H1 (cell line): ENCODE results near the gene ARHGAP26. TPM values are rescaled to one million over a fixed set of nuclear protein-coding genes. Genes with fewer than 3 reads are reported as not detected.

Source experiments
- BACH1 ChIP-seq: IDR thresholded peaks from 2 replicates; pipeline ENCODE4 v1.6.1; 2012; ENCODE audit warnings: low read length, improper control_type of control experiment
- CTBP2 ChIP-seq: IDR thresholded peaks from 2 replicates; pipeline ENCODE4 v1.7.0; 2011; ENCODE audit warnings: borderline replicate concordance, mild to moderate bottlenecking, moderate library complexity, mixed read lengths, low read length; ENCODE audit not compliant: insufficient read depth, insufficient read length
- polyA plus RNA-seq, 7 experiments: library from polyadenylated mRNA; depleted of rRNA in 3 of 7; stranded (reverse) in 5 of 7; unstranded in 2 of 7; fragments of >200 nt in 5 of 7; fragments of 200-250 nt in 2 of 7; gene quantifications; 1 replicate in 5 of 7; 2 replicates in 1 of 7; 4 replicates in 1 of 7; pipeline versions ENCODE4 v1.2.1 to v1.2.3, GENCODE V29; 2011 to 2013; ENCODE audit warnings: missing spikeins in 2 of 7, mixed read lengths in 2 of 7
- total RNA-seq: library from RNA; stranded (reverse); fragmentation: NEBNext Ultra II Directional; extraction: Animal tissue kit (Norgen Biotek cat#: 25700); gene quantifications from 2 replicates; pipeline ENCODE4 v1.2.1, GENCODE V29; 2021

The ARHGAP26 gene
- total and polyA plus RNA-seq, 2 of the 8 experiments (the other 6 are each of a cell fraction or from before 2014, with no cell fraction given) = 7.1 to 24.8 TPM

DNA sequence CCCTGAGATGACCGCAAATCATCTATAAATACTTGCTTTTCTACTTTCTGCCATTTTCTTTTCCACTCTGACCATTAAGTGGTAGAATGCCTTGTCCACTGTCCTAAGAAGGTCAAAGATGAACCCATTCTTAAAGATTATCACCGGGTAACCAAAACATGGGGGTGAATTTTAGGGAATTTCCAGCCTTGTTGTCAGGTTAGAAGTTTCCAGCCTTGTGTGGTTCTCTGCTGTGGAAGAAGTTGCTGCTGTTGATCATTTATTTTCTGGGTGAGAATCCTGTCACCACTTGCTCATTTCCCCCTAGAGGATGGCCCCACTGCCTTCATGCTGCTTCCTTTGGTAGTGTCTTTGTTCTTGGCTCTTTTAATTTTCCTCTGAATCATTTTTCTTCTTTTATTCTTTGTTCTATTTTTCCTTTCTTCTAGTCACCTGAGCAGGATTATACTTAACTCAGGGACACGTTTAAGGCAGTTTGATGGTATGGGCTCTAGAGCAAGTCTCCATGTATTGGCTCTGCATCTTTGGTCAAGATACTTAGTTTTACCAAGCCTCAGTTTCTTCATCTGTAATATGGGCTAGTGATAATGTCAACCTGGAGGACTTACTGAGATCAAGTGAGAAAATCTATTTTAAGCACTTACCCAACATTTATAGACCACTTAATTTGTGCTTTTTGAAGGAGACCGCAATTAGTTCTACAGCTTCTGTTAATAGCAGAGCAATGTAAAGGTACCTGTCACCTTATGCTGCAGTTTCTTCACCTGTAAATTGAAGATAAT lies 266.2 kb downstream of the ARHGAP26 start (continued):
- TF ChIP-seq BACH1 (no peak), CTBP2 (no peak)
